Effector CD4-positive, alpha-beta T cell (primary cell): ENCODE measurements around the gene GEMIN5.
"Not testable (repeated sequence)": the region's sequence is repeated elsewhere in the genome, so short reads cannot be mapped to it uniquely, and the experiment has no call there.

ENCODE experiments used
- DNase-seq: peaks from one replicate; pipeline ENCODE4 v3.0.0-alpha.2; 2020
- total RNA-seq: gene quantifications from one replicate; lab custom pipeline; 2026; lab: John Stamatoyannopoulos, UW

GEMIN5 gene, protein sequence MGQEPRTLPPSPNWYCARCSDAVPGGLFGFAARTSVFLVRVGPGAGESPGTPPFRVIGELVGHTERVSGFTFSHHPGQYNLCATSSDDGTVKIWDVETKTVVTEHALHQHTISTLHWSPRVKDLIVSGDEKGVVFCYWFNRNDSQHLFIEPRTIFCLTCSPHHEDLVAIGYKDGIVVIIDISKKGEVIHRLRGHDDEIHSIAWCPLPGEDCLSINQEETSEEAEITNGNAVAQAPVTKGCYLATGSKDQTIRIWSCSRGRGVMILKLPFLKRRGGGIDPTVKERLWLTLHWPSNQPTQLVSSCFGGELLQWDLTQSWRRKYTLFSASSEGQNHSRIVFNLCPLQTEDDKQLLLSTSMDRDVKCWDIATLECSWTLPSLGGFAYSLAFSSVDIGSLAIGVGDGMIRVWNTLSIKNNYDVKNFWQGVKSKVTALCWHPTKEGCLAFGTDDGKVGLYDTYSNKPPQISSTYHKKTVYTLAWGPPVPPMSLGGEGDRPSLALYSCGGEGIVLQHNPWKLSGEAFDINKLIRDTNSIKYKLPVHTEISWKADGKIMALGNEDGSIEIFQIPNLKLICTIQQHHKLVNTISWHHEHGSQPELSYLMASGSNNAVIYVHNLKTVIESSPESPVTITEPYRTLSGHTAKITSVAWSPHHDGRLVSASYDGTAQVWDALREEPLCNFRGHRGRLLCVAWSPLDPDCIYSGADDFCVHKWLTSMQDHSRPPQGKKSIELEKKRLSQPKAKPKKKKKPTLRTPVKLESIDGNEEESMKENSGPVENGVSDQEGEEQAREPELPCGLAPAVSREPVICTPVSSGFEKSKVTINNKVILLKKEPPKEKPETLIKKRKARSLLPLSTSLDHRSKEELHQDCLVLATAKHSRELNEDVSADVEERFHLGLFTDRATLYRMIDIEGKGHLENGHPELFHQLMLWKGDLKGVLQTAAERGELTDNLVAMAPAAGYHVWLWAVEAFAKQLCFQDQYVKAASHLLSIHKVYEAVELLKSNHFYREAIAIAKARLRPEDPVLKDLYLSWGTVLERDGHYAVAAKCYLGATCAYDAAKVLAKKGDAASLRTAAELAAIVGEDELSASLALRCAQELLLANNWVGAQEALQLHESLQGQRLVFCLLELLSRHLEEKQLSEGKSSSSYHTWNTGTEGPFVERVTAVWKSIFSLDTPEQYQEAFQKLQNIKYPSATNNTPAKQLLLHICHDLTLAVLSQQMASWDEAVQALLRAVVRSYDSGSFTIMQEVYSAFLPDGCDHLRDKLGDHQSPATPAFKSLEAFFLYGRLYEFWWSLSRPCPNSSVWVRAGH (N-terminal part only)
- total RNA-seq, result 28.9 reads per million, percentile 55 among the genes with 10 or more reads in this experiment

DNA sequence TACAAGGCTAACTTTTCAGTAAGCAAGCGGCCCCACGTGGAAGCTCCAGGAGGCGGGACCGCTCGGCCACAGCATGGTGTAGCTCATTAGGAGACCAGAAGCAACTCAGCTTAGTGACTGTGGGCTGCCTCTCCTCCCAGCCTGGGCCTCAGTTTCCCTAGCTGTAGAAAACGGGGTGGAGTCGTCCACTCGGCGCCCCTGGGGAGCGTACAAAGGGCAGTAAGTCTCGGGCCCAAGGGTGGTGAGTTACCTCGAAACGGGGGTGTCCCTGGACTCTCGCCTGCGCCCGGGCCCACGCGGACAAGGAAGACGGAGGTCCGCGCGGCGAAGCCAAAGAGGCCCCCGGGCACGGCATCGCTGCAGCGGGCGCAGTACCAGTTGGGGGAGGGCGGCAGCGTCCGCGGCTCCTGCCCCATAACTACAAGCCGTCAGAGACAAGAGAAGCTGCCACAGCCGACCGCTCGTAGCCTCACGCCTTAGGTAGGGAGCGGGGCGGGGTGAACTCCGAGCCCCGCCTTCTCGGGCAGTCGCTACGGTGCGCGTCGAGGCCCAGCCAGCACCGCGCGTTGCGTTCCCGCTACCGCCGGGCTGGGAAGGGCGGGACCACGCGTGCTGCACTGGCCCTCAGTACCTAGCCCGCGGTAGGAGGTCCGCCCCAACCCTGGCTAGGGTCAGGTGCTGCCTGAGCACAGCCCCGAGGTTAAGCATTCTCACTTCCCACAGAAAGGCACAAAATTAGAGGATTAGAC, at the start of gene GEMIN5:
TSS of gene GEMIN5 (minus strand) at position 494 of the 749 bp plus-strand sequence. CDS start at position 416, 78 bp downstream.
- DNase-seq, result peak; percentile 75

DNA sequence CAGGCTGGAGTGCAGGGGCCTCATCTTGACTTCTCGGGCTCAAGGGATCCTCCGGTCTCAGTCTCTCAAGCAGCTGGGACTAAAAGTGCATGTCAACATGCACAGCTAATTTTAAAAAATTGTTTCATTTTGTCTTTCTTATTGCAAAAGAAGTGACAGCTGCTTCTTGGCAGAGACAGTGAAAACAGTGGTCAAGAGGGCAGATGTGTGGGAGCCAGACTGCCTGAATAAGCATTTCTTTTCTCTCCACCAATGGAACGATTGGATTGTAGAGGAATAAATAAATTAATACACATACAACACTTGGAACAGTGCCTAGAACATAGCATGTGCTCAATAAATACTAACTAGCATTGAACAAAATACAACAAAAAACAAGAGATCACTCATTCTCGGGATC, 48.1 kb upstream of the GEMIN5 start:
- DNase-seq, result no peak

DNA sequence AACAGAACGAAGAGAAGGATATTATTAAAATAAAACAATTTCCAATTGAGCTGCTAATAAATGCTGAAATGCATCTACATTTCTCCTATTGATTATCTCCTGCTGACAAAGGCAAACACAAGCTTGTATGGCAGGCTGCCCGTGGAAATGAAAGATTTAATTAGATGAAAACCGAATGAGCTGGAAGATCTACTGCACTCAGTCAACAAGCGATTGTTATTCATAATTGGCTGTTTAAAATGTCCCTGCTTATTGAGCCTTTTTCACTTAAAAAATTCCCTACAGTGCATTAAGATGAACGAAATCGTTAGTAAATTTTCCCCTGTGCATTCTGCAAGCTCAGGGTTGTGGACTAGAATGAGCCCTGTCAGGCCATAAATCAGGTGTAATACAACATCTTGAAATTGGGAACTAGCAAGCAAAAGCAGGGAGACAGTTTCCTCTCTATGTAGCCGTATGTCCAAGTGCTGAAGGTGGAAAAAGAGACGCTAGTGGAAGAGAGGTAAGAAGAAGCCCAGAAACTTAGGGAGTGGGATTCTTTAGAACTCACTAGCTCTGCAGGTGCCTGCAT, 47.0 kb upstream of the GEMIN5 start:
- DNase-seq, result no peak

DNA sequence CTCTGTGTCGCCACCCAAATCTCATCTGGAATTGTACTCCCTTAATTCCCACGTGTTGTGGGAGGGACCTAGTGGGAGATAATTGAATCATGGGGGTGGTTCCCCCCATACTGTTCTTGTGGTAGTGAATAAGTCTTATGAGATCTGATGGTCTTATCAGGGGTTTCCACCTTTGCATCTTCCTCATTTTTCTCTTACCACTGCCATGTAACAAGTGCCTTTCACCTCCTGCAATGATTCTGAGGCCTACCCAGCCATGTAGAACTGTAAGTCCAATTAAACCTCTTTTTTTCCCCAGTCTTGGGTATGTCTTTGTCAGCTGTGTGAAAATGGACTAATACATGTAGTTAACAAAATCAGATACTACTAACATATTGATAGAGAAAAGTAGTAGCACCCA, 40.3 kb upstream of the GEMIN5 start:
- DNase-seq, result not testable (repeated sequence)

DNA sequence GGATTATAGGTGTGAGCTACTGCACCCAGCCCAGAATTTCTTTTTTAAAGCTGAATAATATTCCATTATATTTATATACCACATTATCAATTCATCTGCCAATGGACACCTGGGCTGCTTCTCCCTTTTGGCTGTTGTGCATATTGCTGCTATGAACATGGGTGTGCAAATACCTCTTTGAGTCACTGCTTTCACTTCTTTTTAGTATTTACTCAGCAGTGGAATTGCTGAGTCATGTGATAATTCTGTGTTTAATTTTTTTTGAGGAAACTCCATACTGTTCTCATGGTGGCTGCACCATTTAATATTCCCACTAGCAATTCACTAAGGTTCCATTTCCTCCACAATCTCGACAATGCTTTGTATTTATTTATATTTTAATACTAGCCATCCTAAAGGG, 39.4 kb upstream of the GEMIN5 start:
- DNase-seq, result no peak

DNA sequence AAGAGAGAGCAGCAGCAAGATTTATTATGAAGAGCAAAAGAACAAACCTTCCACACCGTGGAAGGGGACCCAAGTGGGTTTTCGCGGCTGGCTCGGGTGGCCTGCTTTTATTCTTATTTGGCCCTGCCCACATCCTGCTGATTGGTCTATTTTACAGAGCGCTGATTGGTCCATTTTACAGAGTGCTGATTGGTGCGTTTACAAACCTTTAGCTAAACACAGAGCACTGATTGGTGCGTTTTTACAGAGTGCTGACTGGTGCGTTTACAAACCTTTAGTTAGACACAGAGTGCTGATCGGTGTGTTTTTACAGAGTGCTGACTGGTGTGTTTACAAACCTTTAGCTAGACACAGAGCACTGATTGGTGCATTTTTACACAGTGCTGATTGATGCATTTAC, 38.1 kb upstream of the GEMIN5 start:
- not testable (repeated sequence) for DNase-seq

DNA sequence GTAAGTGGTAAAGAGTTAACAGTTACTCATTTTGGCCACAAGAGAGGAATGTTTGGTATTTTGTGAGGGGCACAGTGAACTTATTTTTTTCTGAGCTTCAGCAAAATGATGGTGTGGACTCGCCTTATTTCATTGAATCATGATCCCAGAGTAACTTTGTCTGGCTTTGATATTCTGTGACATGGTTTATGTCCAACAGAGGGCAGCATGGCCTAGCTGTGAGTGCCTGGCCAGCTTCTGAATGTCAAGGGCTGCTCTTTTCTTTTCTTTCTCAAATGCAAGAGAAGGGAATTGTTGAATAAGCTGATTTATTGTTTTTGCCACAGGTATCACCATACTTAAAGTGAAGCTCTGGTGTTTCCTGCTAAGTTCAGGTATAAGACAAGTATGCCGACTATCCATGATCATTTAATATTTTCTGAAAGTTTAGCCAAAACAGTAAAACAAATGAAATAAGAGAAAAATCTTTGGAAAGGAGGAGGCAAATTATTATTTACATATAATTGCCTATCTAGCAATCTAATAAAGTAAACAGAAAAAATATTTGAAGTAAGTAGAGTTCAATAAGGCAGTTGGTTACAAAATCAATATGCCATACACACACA, 34.6 kb upstream of the GEMIN5 start:
- DNase-seq, result no peak

DNA sequence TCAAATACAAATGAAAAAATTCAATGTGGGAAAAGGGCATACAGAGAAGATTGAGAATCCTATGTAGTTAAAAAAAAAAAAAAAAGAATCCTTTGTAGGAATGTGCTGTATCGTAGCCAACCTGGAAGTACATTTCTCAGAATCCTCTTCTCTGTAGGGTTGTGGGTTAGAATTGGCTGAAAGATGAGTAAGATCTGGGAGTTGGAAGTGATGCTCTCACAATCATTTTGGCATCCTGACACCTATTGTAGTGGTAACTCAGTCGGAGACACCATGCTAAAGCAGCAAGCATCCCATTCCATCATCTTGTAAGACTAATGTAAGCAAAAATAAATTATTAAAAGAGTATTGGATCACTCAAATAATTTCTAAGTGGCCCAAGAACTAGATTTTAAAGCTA, 33.5 kb upstream of the GEMIN5 start:
- DNase-seq, result no peak

DNA sequence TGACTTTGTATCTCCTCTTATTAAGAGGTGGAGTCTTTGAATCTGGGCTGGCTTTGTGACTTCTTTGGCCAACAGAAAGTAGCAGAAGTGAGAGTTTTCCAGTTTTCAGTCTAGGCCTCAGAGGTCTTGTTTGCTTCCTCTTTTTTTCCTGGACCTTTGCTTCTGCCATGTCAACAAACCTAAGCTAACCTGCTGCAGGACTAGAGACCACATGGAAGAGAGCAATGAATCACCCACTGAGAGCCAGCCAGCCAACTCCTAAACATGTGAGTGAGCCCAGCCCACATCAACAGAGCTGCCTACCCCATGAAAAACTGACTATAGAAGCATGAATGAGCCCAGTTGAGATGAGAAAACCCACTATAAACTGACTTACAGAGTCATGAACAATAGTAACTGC, 32.7 kb upstream of the GEMIN5 start:
- DNase-seq, result no peak

DNA sequence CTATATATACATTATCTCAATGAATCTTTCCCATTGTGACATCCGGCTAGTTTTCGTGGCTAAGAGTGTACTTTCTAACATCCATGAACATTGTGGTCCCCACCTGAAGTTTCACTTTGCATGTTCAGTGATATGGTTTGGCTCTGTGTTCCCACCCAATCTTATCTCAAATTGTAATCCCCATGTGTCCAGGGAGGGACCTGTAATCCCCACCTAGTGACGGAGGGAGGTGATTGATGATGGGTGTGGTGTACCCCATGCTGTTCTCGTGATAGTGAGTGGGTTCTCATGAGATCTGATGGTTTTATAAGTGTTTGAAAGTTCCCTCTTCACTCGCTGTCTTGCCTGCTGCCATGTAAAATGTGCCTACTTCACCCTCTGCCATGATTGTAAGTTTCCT, 30.9 kb upstream of the GEMIN5 start:
- DNase-seq, result no peak

DNA sequence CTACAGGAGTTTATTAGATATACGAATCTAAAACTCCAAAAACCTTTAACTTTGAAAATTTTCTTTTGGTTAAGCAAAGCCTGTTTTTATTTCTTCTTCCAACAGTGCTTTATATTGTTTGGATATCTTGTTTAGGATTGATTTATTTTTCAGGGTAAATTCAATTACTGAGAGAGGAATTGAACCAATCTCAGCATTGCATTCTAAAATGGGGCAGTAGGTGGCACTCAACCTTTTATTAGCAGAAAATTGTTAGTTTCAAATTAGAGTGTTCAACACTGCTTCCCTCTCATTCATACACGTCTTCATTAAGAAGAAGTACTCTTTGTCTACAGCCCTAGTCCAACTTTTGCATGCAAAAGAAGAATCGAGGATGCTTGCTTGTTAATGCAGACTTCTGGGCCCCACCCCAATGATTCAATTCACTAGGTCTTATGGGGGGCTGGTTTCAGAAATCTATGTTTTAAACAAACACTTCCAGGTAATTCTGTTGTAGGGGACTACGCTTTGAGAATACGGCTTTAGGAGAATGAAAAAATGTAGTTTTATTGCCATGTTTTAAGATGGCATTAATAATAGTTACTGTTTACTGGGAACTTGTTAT, 29.5 kb upstream of the GEMIN5 start:
- no peak for DNase-seq

DNA sequence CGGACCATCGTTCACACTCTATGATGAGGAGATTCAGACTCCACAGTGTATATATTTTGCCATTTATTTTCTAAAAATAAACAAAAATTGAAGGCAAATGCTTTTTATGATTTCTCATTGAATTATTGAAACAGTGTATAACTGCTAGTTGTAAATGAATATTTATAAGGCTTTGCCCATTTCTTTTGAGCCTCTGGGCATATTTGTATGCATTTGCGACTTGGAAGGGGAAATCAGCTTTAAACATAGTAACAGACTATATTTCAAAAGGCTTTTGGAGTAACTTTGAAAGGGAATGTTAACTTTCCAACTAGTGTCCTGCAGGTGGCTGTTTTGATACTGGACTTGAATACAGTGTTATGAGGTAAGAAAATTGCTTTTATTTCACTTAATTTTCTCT, 28.9 kb upstream of the GEMIN5 start:
- no peak for DNase-seq

DNA sequence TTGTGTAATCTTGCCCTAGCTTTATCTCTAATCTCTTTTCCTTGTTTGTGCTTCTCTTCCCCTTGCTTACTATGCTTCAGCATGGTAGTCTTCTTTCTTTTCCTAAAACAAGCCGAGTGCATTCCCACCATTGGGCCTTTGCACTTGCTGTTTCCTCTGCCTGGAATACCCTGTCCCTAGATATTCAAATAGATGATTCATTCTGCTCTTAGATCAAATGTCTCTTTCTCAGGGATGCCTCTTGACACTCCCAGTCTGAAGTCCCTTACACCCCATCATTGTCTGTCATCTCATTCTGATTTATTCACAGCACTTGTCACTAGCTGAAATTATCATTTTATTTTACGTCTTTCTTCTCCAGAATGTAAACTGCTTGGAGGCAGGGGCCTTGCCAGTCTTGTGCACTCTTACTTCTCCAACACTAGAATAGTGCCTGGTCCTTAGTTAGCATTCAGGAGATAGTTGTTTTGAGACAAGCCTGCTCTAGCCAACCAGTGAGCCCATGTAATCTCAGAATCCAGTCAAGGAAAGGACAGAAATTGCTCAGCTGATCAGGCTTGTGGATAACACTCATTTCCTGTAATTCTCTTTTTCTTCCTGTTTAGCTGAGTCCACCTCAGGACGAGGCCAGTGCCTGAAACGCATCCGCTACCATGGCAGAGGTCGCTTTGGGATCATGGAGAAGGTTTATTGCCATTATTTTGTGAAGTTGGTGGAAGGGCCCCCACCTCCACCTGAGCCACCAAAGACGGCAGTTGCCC, 28.2 kb upstream of the GEMIN5 start:
- DNase-seq, result no peak

DNA sequence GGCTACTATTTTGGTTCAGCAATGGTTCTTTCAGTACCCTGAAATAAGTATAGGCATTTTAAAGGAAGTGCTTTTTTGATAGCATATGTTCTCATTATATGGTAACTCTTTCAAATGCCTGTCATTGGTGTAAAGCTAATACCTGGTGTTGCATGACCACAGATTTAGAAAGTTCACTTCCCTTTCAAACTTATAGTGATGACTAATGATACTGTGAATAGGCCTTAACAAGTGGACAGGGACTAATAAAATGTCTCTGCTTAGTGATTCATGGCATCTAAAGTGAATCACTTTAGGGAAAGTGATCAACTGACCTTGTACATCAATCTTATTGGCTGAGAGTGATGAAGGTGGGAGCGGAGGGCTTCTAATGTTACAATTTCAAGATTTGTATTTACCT, 24.5 kb upstream of the GEMIN5 start:
- no peak for DNase-seq

DNA sequence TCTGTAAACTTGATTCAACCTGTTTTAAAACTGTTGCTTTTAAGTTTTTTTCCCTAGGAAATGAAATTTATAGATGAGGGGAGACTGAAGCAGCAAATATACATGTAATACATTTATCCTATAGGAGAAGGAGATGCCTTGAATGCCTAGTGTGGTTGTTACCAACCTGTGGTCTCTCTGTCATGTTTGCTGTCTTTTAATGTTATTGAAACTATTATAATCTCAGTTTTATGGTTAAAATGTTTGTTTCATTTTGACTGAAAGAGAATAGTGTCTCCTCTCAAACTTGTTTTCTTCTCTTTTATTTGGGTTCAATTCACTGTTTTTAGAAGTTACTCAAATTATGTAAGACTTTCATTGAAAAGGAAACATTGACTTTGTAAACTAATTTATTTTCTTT, 18.7 kb upstream of the GEMIN5 start:
- no peak for DNase-seq

DNA sequence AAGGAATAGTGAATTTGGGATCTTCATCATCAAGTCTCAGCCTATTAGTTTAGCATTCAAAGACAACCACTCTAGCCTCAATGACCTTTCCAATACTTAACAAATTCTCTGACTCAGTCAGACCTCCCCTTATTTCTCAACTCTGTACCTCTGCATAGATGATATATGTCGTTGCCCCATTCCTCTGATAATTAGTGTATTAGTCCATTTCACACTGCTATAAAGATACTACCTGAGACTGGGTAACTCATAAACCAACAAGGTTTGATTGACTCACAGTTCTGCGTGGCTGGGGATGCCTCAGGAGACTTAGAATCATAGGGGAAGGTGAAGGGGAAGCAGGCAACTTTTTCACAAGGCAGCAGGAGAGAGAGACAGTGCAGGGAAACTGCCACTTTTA, 11.8 kb upstream of the GEMIN5 start:
- DNase-seq, result no peak

DNA sequence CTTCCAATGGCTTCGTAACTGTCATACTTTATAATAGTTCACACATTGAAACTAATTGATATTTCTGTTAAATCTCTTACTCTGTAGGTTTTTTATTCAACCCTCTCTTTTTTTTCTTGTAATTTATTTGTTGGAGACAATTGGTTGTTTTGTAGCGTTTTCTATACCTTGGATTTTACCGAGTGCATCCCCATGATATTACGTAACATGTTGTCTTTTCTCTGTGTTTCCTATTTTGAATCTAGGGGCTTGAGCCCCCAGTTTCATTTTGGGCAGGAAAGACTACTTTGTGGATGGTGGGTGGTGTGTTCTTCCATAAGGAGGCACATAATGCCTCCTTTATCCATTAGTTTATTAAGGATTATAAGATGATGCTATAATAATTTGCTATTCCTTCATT, 10.3 kb upstream of the GEMIN5 start:
- no peak for DNase-seq

DNA sequence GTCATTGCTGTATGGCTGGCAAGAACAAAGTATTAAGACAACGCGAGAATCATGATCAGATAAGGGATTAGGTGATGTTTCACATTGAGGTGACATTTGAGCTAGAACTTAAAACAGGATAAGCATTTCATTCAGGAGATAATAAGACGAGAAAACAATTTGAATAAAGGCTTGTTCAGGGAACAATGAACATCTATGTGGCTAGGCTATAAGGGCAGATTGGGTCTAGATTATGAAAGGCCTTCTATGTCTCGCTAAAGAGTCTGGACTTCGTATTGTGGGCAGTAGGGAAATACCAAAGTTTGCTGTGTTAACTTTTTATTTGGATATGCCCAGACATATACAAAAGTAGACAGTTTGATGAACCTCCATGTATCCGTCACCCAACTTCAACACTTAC, 9.8 kb upstream of the GEMIN5 start:
- no peak for DNase-seq

DNA sequence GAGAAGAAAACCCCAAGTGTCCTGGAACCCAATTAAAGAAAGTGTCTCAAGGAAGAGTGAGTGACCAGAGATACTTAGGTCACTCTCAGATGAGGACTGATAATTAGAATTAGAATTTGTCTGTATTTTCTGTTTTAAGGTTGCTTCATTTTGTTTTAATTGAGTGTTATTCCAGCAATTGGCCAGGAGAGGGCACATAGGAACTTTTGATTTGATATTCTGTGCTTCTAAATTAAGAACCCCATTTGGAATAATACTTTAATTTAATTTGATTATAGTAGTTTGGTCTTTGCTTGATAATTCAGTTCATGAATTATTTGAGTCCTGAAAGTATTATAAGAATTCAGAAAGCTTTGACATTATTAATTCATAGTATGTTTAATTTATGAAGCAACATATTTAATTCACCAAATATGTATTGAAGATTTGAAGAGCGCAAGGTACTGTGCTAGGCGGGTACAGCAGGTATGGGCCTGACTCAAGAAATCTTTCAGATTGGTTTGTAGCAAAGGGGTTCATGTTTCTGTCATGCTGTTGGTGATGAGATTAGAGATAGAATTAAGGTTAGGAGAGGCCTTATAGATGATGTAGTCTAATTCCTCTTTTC, 7.8 kb upstream of the GEMIN5 start:
- DNase-seq, result no peak

DNA sequence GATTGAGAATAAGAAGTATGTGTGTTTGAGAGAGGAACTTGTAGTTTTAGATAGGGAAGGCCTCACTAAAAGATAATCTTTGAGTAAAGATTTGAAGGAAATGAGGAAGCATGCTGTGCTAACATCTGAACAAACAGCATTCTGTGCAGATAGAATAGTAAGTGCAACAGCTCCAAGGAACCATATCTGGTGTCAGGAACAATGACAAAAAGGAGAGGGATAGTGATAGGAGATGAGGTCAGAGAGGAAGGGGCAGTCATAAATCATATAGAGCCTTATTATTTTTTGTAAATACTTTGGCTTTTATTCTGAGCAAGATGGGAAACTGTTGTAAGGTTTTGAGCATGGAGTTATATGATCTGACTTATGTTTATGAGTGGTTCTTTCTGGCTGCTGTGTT, 6.7 kb upstream of the GEMIN5 start:
- no peak for DNase-seq
